Rectal smooth muscle tissue (tissue), 1 donor: ENCODE results near the gene DSCAML1.

Experiments
- H3K27ac ChIP-seq: one replicate; pipeline ENCODE4 v1.7.0; 2013; ENCODE audit warnings: low read depth, low read length, inconsistent platforms
- H3K27me3 ChIP-seq: one replicate; pipeline ENCODE4 v1.7.0; 2013; ENCODE audit warnings: low read length; ENCODE audit not compliant: control insufficient read depth, insufficient read depth
- H3K36me3 ChIP-seq: one replicate; pipeline ENCODE4 v1.7.0; 2013; ENCODE audit warnings: low read length; ENCODE audit not compliant: control insufficient read depth, insufficient read depth
- H3K4me1 ChIP-seq: one replicate; pipeline ENCODE4 v1.7.0; 2013; ENCODE audit warnings: low read length; ENCODE audit not compliant: control insufficient read depth, insufficient read depth
- H3K4me3 ChIP-seq: one replicate; pipeline ENCODE4 v1.7.0; 2013; ENCODE audit warnings: low read length
- H3K9ac ChIP-seq: one replicate; pipeline ENCODE4 v1.7.0; 2013; ENCODE audit warnings: low read length

Gene DSCAML1

GRCh38 chr11:117663414-117663813 is 133.6 kb downstream of the DSCAML1 start:
- H3K4me3 ChIP-seq = peak overlapping the region; percentile 13
- H3K9ac ChIP-seq = no peak overlapping the region
- peak overlapping the region; percentile 58 for H3K27ac ChIP-seq

GRCh38 chr11:117662671-117663269 is 134.2 kb downstream of the DSCAML1 start:
- Histone ChIP-seq H3K4me1 (peaks cover 8% of the 10 kb centered on the region), H3K36me3 (no peaks in the 10 kb centered on the region), H3K4me3 (no peak overlapping the region), H3K27ac (peak overlapping the region; percentile 58), H3K27me3 (no peaks in the 10 kb centered on the region), H3K9ac (no peak overlapping the region)

More at GRCh38 chr11:117663414-117663813, 133.6 kb downstream of the DSCAML1 start:
- Histone ChIP-seq H3K36me3 (no peaks in the 10 kb centered on the region), H3K27me3 (no peaks in the 10 kb centered on the region), H3K4me1 (peaks cover 8% of the 10 kb centered on the region)

DNA sequence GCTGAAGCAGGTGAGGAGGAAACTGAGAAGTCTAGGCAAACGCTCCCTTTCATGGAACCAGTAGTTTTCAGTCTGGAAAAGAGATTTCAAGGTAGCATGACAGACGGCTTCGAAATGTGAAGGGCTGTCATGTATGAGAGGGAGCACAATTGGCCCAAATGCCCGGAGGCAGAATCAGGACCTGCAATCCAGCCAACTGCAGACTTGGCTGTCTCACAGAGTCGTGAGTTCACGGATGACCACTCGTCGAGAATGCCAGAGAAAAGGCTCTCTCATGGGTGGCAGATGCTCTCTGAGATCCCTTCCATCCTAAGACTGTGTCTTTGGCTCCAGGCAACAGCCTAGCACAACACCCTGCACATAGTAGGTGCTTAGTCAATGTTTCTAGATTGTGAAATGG is 134.8 kb downstream of the DSCAML1 start:
- Histone ChIP-seq H3K27ac (no peak overlapping the region), H3K4me1 (peaks cover 8% of the 10 kb centered on the region), H3K27me3 (no peaks in the 10 kb centered on the region), H3K9ac (no peak overlapping the region), H3K4me3 (no peak overlapping the region), H3K36me3 (no peaks in the 10 kb centered on the region)

GRCh38 chr11:117658809-117659208 is 138.2 kb downstream of the DSCAML1 start:
- Histone ChIP-seq H3K4me1 (peaks cover 6% of the 10 kb centered on the region), H3K9ac (no peak overlapping the region), H3K4me3 (no peak overlapping the region), H3K27me3 (no peaks in the 10 kb centered on the region), H3K36me3 (no peaks in the 10 kb centered on the region), H3K27ac (no peak overlapping the region)

GRCh38 chr11:117657794-117658193 is 139.2 kb downstream of the DSCAML1 start:
- Histone ChIP-seq H3K9ac (no peak overlapping the region), H3K27me3 (no peaks in the 10 kb centered on the region), H3K36me3 (no peaks in the 10 kb centered on the region), H3K27ac (no peak overlapping the region), H3K4me1 (no peaks in the 10 kb centered on the region), H3K4me3 (no peak overlapping the region)

DNA sequence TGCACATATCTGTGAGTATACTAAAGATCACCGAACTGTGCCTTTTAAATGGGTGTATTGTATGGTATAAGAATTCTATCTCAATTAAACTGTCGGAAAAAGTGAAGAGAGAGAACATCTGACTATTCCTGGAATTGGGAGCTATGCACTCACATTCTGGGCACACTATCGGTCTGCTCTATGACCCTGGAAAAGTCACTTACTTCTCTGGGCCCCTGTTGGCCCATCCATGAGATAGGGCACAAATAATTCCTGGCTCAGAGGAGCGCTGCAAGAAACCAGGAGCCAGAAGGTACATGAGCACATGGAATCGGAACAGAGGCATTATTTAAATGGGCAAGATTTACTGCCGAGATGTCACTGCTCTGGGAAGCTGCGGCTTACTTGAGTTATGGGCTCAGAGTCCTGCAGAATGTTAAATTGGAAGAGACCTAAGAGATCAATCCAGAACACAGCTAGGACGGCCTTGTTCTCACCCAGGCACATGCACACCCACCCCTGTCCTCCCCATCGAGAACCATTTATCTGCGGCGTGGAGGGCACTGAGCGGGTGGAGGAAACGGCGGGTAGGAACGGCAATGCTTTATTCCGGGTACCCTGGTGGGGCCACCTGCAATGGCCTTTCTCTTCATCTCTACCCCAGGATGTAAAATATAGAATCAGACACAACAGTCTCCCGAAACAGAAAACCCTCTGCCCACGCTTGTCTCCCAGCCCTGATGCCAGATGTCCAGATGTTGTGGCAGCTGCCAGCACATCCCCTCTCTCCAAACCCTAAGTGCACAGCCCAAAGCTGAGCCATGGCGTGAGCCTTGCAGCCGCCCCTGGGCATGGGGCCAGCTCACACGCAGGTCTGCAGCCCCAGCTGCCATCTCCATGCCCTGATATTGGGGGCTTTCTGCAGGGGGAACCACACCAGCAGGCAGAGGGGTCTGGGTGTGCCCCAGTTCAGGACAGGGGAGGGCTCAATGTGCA is 142.4 kb downstream of the DSCAML1 start:
- Histone ChIP-seq H3K27ac (no peak overlapping the region), H3K4me3 (no peak overlapping the region), H3K27me3 (no peaks in the 10 kb centered on the region), H3K9ac (no peak overlapping the region), H3K36me3 (no peaks in the 10 kb centered on the region), H3K4me1 (no peaks in the 10 kb centered on the region)

- Histone ChIP-seq H3K4me1 (no peaks in the 10 kb centered on the region), H3K27me3 (no peaks in the 10 kb centered on the region), H3K27ac (no peak overlapping the region), H3K4me3 (no peak overlapping the region), H3K36me3 (no peaks in the 10 kb centered on the region), H3K9ac (no peak overlapping the region)
Measured at GRCh38 chr11:117652521-117652920, 144.5 kb downstream of the DSCAML1 start.

DNA sequence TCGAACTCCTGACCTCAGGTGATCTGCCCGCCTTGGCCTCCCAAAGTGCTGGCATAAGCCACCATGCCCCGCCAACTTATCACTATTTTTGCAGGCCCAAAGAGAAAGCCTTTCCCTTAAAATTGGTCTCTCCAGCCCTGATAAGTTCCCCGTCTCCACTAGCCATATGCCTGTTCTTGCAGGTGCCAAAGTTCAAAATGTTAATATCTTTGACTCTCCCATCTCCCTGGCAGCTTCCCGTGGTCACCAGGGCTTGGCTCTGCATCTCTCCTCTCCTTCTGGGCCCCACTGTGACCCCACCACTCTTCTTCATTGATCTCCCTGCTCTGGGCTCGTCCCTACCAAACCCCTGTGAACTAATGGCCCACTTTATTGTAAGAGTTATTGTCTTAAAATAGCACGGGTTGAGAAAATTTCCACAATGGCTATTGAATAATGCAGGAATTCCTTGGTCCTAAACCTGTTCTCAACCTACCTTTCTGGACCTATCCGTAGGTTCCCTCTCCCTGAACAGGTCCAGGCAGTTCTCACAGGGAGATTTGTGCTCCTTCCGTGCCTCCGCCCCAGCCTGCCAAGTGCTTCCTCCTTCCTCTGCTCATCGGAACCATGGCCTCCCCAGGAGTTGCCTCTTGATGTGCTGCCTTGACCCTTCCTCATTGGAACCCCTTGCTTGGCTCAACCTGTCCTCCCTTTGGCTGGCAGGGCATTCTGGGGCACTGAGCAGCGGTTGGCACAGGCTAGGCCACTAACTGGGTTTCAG is 147.5 kb downstream of the DSCAML1 start:
- no peaks in the 10 kb centered on the region for H3K4me1 ChIP-seq

GRCh38 chr11:117647872-117648271 is 149.1 kb downstream of the DSCAML1 start:
- Histone ChIP-seq H3K36me3 (no peaks in the 10 kb centered on the region), H3K27ac (no peak overlapping the region), H3K27me3 (no peaks in the 10 kb centered on the region), H3K4me3 (no peak overlapping the region), H3K4me1 (no peaks in the 10 kb centered on the region), H3K9ac (no peak overlapping the region)

More for the DNA sequence above, 147.5 kb downstream of the DSCAML1 start:
- H3K27me3 ChIP-seq = no peaks in the 10 kb centered on the region
- H3K4me3 ChIP-seq = no peak overlapping the region
- no peak overlapping the region for H3K27ac ChIP-seq
- no peaks in the 10 kb centered on the region for H3K36me3 ChIP-seq
- no peak overlapping the region for H3K9ac ChIP-seq

GRCh38 chr11:117647207-117647606 is 149.8 kb downstream of the DSCAML1 start:
- Histone ChIP-seq H3K27ac (no peak overlapping the region), H3K9ac (no peak overlapping the region), H3K4me3 (no peak overlapping the region), H3K4me1 (no peaks in the 10 kb centered on the region), H3K27me3 (no peaks in the 10 kb centered on the region), H3K36me3 (no peaks in the 10 kb centered on the region)

DNA sequence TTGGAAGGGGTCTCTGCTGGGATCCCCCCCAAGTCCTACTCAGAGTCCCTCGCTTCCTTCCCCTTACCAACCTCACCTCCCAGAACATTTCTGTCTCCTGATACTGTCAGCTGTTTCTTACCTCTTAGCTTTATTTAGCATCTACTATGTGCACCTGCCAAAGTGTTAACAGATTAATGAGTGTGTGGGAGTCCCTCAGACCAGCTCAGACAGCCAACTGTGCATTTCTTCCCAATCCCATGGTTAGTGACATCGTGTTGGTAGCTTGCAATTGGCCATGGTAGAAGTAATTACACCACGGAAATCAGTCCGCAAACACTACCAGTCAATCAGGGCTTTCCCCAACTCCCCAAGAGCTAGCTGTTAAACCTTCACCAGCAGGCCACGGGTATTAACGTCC is 150.6 kb downstream of the DSCAML1 start:
- H3K4me3 ChIP-seq = no peak overlapping the region
- H3K27ac ChIP-seq = no peak overlapping the region

GRCh38 chr11:117644403-117645155 is 152.4 kb downstream of the DSCAML1 start:
- H3K4me3 ChIP-seq = no peak overlapping the region
- H3K4me1 ChIP-seq = no peaks in the 10 kb centered on the region
- no peaks in the 10 kb centered on the region for H3K27me3 ChIP-seq
- H3K27ac ChIP-seq = no peak overlapping the region
- no peak overlapping the region for H3K9ac ChIP-seq
- no peaks in the 10 kb centered on the region for H3K36me3 ChIP-seq

More for the DNA sequence above, 150.6 kb downstream of the DSCAML1 start:
- H3K36me3 ChIP-seq = no peaks in the 10 kb centered on the region
- H3K27me3 ChIP-seq = no peaks in the 10 kb centered on the region
- no peak overlapping the region for H3K9ac ChIP-seq
- H3K4me1 ChIP-seq = no peaks in the 10 kb centered on the region
